Measurements from ENCODE around the gene ZCCHC24.

DNA sequence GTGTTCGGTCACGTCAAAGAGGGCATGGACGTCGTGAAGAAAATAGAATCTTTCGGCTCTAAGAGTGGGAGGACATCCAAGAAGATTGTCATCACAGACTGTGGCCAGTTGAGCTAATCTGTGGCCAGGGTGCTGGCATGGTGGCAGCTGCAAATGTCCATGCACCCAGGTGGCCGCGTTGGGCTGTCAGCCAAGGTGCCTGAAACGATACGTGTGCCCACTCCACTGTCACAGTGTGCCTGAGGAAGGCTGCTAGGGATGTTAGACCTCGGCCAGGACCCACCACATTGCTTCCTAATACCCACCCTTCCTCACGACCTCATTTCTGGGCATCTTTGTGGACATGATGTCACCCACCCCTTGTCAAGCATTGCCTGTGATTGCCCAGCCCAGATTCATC is 91.7 kb downstream of the ZCCHC24 start:
- TF ChIP-seq SUZ12 (IDR thresholded peaks at IDR 0.05; ENCODE audit: extremely low read depth, insufficient read depth, insufficient read length) (no peak), ZNF274 (IDR thresholded peaks at IDR 0.05; ENCODE audit: low read depth, low read length) (no peak), YY1 (IDR thresholded peaks at IDR 0.05; ENCODE audit: insufficient read depth, insufficient read length) (no peak)

All from NT2/D1 (cell line).